NCI-H345 treated with DMSO at 0.1 percent for 48 hours (cell line): ENCODE results near the gene HBP1.
A peak's percentile ranks its signal among the peaks of the same experiment; 100 is the strongest.
"Not testable (repeated sequence)": the region's sequence is repeated elsewhere in the genome, so short reads cannot be mapped to it uniquely, and the experiment has no call there.

ENCODE experiments used
- DNase-seq: peaks from one replicate; lab custom pipeline; 2025; ENCODE audit not compliant: unreplicated experiment; lab: John Stamatoyannopoulos, UW

The HBP1 gene

DNA sequence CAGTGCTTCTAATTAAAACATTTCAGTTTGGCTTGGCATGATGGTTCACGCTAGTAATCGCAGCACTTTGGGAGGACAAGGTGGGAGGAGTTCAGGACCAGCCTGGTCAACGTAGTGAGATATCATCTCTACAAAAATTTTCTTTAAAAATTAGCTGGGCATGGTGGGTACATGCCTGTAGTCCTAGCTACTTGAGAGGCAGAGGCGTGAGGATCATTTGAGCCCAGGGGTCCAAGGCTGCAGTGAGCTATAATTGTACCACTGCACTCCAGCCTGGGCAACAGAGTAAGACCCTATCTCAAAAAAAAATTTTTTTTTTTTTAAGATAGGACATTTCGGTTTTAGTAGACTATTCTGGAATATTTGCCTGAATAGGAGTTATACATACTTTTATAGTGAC is 12.4 kb downstream of the HBP1 start:
- DNase-seq: no peak

DNA sequence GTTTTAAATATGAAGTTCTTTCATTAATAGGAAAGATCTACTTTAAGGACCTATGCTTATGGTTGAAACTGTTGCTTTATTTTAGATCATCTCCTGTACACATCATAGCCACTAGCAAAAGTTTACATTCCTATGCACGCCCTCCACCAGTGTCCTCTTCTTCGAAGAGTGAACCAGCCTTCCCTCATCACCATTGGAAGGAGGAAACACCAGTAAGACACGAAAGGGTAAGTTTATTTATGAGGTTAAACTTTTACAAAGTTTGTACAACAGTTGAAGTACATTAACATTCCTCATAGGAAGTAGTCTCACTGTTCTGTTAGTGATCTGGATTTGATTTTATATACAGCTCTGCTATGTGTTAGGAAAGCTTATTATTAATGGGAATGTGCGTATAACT is 16.9 kb downstream of the HBP1 start:
- DNase-seq: no peak

DNA sequence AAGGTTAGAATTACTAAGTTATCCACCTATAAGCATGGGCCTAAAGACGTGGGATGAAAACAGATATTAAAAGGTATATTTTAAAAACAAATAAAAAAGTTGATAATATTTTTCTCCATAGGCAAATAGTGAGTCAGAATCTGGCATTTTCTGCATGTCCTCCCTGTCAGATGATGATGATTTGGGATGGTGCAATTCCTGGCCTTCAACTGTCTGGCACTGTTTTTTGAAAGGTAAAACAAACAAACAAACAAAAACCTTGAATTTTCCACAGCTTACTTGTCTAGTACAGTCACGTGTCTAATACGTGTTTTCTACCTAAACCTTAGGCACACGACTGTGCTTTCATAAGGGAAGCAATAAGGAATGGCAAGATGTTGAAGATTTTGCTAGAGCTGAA is 17.4 kb downstream of the HBP1 start:
- DNase-seq: no peak

DNA sequence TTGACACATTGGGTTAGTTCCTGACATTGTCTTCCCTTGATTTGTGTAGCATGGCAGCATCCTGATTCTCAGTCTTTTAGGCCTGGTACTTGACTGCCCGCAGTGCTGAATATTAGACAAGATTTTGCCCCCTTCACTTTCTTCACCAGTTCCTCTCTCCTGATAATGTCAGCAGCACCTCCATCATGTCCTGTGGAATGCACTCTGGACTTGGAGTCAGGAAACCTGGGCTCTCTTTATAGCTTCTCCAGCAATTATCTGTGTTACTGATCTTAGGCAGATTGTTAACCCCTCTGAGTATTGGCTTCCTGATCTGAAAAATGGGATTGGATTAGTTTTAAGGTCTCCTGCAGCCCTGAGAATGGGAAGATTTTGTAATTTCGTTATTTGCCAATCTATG is 19.0 kb downstream of the HBP1 start:
- no peak for DNase-seq

DNA sequence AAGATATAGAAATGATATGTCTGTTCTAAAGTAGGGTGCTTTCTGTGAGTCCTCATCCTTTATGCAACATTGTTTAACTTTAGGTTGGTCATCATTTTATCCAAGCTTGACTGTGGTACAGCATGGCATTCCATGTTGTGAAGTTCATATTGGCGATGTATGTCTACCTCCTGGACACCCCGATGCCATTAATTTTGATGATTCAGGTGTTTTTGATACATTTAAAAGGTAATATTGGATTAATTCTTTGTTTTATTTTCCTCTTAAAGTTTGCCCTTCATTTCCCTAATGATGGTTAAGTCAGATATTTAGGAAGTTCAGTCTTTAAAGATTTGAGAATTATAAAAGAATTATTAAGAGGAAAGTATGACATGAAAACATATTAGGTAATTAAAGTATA is 21.3 kb downstream of the HBP1 start:
- no peak for DNase-seq

DNA sequence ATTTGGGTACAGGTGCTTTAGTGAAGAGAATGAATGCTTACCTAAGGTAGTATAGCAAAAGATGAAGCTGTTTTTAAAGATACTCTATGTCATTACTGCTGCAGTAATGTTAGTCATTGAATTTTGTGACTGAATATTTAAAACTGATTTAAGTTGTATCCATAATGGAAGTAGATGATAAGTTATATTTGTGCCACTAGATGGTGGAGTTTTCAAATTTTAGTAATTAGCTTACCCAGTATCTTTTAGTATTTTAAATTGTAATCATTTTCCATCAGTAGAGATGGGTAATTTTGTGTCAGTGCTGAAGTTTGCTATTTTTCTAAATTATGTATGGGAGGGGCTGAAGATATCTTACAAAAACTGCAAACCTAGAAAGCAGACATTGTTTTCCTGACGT is 25.2 kb downstream of the HBP1 start:
- DNase-seq: no peak

DNA sequence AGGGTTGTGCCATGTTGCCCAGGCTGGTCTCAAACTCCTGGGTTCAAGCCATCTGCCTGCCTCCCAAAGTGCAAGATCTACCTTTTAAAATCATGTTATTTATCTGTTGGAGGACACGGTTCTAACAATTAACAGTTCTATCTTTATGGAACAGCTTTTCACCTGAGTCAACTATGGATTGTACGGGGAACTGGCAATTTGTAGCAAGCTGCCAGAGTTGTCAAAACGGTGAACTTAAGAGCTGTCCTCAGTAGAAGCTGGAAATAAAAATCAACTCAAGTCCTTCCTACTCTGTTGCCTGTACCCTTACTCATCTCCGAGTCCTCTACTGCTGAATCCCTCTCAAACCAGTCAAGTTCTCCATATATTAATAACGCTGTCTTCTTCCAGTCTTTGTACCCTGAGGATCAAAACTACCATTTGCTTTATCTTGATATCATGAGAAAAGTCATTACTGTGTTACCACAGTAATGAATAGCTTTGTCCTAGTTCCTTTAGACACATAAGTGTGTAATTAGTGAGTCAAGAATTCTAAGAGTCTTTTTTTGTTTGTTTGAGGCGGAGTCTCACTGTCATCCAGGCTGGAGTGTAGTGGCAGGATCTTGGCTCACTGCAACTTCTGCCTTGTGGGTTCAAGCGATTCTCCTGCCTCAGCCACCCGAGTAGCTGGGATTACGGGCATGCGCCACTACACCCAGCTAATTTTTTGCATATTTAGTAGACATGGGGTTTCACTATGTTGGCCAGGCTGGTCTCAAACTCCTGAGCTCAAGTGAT is 28.2 kb downstream of the HBP1 start:
- DNase-seq: no peak

DNA sequence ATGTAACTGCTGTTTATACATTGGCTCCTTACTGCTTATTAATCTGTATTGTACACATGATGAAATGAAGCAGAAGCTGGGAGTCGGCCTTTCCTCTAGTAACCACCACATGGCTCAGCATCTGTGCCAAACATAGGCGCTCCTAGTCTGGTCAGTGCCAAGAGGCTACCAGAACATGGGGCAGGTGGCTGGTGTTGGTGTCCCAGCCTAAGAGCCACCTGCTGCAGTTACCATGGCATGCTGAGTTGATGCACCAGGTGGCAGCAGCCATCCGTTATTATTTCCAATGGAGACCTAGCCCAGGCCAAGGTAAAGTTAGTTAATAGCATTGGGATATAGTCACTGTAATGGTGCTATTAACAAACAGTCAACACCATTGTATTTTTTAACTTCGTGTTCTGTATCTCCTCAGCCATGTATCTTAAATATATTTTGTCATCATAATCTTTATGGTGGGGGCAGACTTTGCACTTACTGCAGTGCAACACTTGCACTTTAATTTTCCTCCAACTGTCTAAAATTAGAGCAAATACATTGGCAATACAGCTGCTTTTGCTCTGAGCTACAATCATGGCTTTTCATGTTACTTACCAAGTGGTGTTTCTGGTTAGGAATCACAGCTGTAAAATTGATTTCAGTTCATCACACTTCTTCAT is 33.1 kb downstream of the HBP1 start:
- peak; percentile 7 for DNase-seq

DNA sequence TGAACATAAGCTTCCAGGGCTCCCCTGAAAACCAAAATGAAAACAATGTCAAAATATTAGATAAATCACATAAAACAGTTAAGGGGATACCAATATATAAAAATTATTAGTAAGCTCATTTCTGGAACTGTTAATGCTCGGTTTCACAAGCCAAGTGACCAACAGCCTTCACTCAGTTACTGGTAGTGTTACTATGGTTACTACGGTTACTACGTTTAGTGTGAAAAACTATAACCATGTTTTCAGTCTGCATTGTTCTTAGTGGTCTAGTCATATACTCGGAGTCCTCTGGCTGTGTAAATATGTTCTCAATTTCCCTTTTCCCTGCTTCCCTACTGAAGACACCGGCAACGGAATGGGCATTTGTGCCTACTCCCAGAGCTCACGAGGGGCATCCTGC is 34.8 kb downstream of the HBP1 start:
- DNase-seq: no peak

DNA sequence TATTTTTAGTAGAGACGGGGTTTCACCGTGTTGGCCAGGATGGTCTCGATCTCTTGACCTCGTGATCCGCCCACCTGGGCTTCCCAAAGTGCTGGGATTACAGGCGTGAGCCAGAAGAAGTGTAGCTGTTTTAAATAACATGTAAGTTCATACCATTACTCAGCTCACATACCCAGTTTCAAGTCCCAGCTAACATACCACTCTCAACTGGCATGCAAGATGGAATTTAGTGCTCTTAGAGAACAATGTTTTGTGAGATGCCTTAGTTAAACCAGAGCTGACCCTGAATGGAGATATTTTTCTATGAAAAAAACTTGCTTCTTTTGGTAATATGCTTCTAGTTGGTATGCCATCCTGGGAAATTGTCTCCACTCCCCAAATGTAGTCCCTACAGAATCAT is 37.3 kb downstream of the HBP1 start:
- DNase-seq: no peak

DNA sequence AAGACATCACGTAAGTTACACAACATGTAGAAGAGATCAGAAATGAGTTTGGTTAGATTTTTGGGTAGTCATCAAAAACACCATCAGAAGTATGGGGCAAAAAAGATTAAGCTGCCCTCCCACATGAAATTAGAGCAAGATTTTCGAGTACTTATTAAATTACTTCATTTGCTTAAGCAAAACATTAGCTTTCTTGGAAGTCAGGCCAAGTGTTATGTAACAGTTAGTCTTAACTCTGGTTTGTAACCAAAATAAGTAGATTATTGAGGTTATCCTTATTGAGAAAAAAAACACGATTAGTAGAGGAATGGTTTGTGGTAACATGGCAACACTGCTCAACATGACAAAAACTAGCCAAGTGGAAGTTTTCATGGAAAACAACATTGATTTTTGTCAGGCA is 37.9 kb downstream of the HBP1 start:
- DNase-seq: no peak

DNA sequence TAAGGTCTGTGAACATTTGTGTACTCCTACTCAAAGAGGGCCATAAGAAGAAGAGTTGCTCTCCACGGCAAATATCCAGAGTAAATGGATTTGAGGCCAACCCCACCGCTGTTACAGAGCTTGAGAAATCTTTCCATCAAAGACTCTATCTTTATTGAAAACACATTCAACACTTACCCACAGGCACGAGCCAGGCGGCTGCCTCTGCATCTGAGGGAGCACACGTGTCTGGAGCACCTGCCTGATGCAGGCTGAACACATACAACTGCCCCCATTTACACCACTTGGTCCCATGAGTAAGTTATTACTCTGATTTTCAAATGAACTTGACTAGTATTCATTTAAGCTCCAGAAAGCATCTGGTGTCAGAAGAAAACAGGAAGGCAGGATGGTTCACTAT is 38.7 kb downstream of the HBP1 start:
- no peak for DNase-seq

DNA sequence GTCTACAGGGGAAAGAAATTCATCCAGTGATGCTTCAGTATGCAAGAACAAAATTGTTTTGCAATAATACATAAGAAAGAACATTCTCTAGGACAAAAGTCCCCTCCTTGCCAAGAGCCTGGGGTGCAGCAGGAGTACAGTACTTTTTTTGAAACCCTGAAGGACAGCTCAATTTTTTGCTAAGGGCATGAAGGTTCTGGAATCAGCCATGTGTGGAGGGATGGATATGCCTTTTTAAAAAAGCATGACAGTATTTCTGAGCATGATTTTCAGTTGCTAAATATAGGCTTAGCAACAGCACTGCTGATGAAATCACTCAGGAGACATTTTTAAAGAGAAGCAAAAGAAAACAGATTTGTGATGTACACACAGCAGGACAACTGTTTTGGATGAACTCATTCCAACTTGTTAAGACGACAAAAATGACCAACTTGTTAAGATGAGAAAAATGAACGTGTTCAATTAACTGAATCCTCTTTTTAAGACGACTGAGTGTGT is 39.3 kb downstream of the HBP1 start:
- no peak for DNase-seq

DNA sequence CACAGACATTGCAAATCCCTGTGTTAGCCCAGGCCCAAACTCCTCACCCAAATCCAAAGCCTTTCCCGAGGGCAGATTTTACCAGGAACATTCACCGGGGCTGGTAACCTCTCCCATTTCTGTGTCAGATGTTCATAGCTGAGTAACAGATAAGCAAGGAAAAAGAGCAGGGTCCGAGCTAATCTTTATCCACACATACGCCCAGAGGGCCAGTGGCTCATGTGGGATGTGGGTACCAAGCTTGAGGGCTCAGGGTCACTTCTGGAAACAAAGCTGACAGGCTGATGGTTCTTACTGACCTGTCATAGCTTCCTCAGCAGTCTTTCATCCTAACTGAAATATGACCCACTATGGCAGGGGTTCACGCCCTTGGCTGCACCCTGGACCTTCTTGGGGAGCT is 39.8 kb downstream of the HBP1 start:
- DNase-seq: no peak

DNA sequence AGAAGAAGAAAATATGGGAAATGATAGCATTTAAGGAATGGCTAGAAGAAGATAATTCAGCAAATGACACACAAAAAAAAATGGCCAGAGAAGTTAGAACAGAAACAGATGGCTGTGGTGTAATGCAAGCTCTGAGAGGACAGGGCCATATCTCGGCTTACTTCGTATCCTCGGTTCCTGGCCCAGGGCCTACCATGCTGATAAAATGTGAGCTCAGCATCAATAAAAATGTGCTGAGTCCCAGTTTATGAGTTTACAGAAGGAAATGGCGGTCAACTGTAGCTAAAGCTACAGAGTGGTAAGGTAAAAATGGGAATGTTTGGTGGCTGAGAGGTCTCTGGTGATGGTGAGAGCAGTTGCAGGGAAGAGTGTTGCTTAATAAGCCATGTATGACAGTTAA is 40.8 kb downstream of the HBP1 start:
- no peak for DNase-seq

DNA sequence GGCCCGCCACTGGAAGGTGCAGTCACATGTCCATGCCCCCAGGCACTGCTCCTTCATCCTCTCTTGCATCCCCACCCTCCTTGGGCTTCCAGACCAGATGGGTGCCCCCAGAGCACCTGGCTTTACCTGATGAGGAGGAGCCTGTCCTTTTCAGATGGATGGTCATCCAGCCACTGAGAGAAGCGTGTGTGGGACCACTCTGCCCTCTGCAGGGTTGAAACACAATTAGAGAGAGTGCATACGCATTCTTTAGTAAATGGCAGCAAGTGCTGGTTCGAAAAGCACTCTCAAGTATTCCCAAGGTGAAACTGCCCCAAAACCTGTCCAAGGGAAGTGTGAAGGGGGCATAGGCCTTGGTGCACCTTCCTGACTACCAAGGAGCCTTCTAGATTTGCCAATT is 41.6 kb downstream of the HBP1 start:
- DNase-seq: no peak

DNA sequence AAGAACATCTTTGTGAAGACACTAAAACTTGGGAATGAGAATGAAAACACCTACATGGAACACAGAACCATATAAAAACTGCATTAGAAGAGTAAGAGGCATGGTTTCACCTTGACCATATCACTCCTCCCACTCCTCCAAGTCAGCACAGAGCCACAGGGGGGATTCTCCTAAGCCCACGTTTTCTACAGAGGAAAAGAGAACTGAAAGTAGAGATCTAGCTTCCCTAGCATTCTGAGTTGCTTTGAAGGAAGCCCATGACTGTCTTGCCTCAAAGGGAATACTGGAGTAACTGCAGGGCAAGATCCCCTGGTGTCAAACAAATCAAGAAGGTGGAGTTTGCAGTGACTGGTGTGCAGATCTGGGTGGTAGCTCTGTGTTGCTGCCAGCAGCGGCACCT is 43.9 kb downstream of the HBP1 start:
- DNase-seq: no peak

DNA sequence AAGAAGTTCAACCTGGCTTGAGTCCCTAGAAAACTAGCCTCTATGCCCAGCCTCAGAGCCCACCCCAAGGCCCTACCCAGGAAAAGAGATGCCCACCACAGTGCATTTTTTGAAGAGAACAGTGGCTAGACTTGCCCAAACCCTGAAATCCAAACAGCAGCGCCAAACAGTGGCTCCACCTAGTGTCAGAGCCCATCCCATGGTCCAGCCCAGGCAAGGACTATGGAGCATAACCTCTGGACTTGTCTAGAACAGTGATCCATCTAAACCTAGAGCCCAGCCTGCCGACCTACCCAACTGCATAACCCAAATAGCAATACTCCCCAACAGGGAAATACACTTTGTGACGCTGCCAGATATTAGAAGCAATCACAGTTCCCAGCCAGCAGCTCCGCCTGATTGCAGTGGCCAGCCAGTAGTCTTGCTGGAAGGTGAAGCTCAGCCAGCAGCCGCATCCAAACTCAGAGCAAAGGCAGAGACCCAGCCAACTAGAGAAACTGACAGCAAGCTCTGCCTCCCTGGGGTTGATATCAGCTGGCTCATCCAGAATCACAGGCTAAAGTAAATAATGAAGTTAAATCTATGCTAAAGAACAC is 44.5 kb downstream of the HBP1 start:
- no peak for DNase-seq

DNA sequence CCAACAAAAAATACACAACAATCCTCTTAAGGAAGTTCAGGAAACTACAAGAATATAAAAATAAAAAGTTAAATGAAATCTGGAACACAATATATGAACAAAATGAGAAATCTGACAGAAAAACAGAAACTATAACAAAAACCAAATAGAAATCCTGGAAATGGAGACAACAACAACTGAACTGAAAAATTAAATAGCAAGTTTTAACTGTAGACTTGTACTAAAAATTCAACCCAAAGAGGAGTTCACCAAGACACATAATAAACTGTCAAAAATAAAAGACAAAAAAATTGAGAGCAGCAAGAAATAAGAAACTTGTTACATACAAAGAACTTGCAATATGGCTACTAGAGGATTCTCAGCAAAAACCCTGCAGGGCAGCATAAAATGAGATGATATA is 45.1 kb downstream of the HBP1 start:
- DNase-seq: no peak

DNA sequence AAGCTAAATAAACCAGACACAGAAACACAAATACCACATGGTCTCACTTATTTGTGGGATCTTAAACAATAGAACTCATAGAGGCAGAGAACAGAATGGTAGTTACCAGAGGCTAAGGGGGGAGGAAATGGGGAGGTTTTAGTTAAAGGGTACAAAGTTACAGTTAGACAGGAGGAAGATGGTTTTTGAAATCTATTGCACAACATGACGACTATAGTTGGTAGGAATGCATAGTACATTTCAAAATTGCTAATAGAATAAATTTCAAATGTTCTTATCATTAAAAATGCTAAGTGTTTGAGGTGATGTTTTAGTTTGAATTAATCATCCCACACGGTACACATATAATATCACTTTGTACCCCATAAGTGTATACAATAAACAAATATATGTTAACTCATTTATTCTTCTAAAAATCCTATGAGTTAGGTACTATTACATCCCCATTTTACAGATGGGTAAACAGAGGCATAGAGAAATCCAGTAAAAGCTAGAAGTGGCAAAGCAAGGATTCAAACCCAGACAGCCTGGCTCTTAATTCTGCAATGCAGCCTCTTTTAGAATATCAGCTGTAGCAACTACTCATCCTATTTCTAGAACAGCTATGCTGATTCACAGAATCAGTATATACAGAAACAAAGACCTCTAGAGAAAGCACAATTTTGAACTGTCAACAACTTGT is 50.9 kb downstream of the HBP1 start:
- DNase-seq: no peak

DNA sequence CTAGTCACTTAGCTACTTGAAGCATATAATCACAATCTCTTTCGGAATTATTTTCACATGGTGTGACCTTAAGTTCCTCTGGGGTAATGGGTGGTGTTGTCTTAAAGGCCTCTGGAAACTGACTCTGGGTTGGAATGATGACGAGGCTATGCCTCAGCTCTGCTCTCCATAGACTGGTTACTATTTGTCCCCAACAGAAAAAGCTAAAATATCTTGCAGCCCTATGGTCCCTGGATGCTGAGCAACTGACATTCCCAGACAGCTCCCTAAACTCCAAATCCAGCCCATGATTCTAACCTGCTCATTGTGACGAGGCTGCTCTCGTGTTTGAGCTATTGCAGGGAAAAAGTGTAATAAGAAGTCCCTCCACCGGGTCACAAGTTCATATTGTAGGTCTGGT is 51.6 kb downstream of the HBP1 start:
- no peak for DNase-seq

DNA sequence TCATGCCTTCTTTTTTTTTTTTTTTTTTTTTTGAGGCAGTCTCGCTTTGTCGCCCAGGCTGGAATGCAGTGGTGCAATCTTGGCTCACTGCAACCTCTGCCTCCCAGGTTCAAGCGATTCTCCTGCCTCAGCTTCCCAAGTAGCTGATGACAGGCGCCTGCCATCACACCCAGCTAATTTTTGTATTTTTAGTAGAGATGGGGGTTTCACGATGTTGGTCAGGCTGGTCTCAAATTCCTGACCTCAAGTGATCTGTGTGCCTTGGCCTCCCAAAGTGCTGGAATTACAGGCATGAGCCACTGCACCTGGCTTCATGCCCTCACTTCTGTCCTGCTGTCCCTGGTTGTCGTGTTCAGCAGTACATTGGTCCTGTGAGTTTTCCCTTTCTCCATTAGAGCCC is 52.0 kb downstream of the HBP1 start:
- not testable (repeated sequence) for DNase-seq
